GM10266 (cell line): ENCODE data around the gene NUCKS1.

Experiments used
- DNase-seq: peaks from one replicate; pipeline ENCODE4 v3.0.0; 2012; ENCODE audit errors: extremely low spot score
- CTCF ChIP-seq: IDR thresholded peaks from 2 replicates; pipeline ENCODE4 v1.5.1; 2012; ENCODE audit warnings: mild to moderate bottlenecking, low read depth; ENCODE audit not compliant: control insufficient read depth, insufficient read depth; ENCODE audit errors: missing control alignments

Gene NUCKS1

GRCh38 chr1:205676597-205676996, 73.4 kb downstream of the NUCKS1 start:
- TF ChIP-seq CTCF = no peak
- no peak for DNase-seq

GRCh38 chr1:205676002-205676401, 74.0 kb downstream of the NUCKS1 start:
- no peak for DNase-seq
- no peak for TF ChIP-seq CTCF

GRCh38 chr1:205675247-205675646, 74.7 kb downstream of the NUCKS1 start:
- DNase-seq = no peak
- TF ChIP-seq CTCF = no peak

GRCh38 chr1:205672970-205673369, 77.0 kb downstream of the NUCKS1 start:
- no peak for DNase-seq
- no peak for TF ChIP-seq CTCF

GRCh38 chr1:205672395-205672889, 77.5 kb downstream of the NUCKS1 start:
- DNase-seq = no peak
- no peak for TF ChIP-seq CTCF

- TF ChIP-seq CTCF = no peak
- peak; percentile 27 for DNase-seq
These were observed 79.2 kb downstream of the NUCKS1 start for GRCh38 chr1:205670611-205671430.

- no peak for TF ChIP-seq CTCF
- no peak for DNase-seq
These were observed 79.9 kb downstream of the NUCKS1 start for GRCh38 chr1:205670150-205670446.
